Measurements from ENCODE around the gene TMEM235.
"Not testable (repeated sequence)": the region's sequence is repeated elsewhere in the genome, so short reads cannot be mapped to it uniquely, and the experiment has no call there.

TMEM235 gene

DNA sequence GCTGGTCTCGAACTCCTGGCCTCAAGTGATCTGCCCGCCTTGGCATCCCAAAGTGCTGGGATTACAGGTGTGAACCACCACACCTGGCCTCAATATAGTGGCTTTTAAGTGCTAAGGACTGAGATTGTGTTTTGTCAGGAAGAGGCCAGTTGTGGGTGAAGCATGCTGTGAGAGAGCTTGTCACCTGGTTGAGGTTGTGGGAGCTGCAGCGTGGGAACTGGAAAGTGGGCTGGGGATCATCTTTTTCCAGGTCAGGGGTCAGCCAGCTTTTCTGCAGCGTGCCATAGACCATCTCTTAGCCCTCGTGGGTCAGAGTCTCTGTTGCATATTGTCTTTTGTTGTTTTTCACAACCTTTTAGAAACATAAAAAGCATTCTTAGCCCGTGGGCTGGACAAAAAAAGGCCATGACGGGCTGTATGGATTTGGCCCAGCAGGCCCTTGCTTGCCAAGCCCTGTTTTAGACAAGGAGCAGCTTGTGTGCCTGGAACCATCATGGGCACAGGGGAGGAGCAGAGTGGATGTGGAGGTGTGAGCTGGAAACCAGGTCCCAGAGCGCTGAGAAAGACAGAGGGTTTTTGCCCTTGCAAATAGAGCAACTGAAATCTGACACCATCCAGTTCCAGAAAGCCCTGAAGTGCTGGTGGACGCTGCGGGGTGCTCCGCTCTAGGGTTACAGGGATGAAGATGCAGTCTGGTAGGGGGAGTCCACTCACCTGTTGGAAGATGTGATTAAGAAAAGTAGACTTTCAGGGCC, 11.9 kb upstream of the TMEM235 start:
- DNase-seq (ENCODE audit: low read depth in 2 of 2) = no peak

DNA sequence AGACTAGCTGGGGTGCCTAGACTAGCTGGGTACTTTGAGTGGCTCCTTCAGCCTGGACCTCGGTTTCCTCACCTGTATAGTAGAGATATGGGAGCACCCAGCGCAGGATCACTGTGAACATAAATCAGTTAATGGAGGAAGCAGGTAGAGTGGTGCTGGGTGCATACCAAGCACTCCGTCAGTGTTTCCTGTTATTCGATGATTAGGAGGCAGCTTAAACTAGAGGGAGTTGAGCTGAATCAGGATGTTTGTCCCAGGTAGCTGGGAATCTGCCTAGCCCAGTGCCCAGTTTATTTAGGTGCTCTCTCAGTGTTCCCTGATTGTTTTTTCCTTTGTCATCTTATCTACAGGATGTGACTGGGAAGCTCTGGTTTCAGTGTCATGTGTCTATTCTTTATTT, 8.4 kb upstream of the TMEM235 start:
- DNase-seq (ENCODE audit: low read depth in 2 of 2) = no peak

DNA sequence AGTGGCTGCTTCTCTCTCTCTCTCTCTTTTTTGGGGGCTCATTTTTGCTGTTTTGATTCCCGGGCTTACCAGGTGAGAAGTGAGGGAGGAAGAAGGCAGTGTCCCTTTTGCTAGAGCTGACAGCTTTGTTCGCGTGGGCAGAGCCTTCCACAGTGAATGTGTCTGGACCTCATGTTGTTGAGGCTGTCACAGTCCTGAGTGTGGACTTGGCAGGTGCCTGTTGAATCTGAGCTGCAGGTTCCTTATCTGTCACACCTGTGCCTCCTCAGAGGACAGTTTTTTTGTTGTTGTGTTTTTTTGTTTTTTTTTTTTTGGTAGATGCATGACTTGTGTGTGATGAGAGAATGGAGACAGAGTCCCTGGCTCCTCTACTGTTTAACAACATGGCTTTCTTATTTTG, 7.7 kb upstream of the TMEM235 start:
- no peak for DNase-seq (ENCODE audit: low read depth in 2 of 2)

DNA sequence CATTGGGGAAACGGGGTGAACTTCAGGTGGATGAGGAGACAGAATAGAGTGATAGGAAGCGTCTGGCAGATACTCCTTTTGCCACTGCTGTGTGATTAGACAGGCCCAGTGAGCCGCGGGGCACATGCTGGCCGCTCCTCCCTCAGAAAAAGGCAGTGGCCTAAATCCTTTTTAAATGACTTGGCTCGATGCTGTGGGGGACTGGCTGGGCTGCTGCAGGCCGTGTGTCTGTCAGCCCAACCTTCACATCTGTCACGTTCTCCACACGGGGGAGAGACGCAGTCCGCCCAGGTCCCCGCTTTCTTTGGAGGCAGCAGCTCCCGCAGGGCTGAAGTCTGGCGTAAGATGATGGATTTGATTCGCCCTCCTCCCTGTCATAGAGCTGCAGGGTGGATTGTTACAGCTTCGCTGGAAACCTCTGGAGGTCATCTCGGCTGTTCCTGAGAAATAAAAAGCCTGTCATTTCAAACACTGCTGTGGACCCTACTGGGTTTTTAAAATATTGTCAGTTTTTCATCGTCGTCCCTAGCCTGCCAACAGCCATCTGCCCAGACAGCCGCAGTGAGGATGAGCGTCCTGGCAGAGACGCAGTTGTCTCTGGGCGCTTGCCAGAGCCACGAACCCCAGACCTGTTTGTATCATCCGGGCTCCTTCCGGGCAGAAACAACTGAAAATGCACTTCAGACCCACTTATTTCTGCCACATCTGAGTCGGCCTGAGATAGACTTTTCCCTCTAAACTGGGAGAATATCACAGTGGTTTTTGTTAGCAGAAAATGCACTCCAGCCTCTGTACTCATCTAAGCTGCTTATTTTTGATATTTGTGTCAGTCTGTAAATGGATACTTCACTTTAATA, 7.0 kb upstream of the TMEM235 start:
- no peak for DNase-seq (ENCODE audit: low read depth in 2 of 2)

DNA sequence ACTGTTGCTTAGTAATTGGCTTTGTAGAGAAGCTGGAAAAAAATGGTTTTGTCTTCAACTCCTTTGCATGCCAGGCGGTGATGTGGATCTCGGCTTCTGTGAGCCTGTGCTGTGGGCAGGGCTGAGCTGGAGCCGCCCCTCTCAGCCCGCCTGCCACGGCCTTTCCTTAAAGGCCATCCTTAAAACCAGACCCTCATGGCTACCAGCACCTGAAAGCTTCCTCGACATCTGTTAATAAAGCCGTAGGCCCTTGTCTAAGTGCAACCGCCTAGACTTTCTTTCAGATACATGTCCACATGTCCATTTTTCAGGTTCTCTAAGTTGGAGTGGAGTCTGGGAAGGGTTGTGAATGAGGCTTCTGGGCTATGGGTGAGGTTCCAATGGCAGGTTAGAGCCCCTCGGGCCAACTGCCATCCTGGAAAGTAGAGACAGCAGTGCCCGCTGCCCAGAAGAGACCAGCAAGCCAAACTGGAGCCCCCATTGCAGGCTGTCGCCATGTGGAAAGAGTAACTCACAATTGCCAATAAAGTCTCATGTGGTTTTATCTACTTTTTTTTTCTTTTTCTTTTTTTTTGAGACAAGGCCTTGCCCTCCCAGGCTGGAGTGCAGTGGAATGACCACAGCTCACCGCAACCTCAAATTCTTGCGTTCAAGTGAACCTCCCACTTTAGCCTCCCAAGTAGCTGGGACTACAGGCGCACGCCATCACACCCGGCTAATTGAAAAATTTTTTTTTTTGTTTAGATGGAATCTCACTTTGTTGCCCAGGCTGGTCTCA, 6.2 kb upstream of the TMEM235 start:
- no peak for DNase-seq (ENCODE audit: low read depth in 2 of 2)

DNA sequence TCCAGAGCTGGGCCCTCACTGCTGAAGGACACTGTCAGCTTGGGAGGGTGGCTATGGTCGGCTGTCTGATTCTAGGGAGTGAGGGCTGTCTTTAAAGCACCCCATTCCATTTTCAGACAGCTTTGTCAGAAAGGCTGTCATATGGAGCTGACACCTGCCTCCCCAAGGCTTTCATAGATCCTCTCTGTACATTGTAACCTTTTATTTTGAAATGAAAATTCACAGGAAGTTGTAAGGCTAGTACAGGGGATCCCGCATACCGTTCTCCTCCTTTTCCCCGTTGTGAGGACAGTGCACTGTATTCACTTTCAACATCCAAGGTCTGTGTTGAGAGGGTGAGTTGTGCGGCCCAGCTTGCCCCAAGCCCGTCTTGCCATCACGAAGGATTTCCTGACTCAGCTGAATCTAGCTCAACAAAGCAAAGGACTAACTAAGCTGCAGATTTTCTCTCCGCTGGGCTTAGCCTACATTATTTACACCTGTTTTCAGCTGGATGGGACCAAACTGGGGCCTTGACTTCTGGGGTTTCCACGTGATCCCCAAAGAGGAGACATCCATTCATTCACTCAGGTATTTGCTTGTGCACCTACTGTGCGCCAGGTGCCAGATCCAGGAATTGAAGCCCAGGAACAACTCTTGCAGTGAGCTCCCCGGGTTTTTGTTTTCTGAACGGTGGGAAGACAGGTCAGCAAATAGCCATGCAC, 5.2 kb upstream of the TMEM235 start:
- DNase-seq (ENCODE audit: low read depth in 2 of 2) = no peak

DNA sequence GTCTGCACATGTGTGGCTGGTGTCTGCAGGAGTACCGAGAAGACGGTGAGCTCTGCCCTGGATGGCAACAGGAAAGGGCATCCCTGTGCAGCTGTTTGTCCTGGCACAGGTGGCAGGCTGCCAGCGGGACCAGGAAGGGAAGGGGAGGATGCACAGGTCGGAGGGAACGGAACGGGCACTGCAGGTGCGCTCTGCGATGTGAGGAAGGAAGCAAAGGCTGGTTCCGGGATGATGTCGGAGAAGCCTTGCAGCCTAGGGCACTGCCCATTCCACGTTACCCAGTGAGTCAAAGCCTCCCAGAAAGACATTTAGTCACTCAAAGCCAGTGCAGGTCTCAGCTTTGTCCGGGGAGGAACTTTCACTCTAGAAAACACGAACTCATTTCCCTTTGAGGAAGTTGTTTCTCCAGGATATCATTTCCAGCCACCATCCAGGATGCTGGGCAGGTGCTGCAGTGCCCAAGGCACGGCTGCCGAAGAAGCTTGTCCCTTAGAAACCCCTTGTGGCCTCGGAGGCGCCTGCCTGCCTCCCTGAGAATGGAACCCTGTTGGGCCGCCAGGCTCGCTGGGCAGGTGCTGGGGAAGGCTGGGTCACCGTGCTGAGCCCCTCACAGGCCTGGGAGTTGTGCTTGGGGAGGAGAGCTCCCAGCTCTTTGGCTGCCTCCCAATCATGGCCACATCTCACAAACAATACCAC, 4.5 kb upstream of the TMEM235 start:
- no peak for DNase-seq (ENCODE audit: low read depth in 2 of 2)

DNA sequence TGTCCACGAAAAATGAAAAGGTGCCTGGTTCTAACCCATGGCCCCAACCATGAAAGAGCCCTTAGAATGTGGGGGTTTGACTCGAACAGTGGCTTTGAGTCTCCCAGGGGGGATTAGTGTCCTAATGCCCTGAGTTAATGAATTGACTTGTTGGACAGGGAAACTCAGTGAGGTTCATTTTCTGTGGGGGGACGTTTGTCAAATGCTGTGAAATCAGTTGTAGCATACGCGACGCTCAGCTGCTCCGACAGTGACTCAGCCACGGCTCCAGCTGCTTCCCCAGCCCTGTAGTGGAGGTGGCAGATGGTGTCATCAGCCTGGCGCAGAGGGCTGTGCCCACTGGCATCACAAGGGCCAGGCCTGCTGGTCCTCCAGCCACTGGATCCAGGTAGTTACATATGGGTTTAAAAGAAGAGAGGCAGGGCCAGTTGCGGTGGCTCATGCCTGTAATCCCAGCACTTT, 3.9 kb upstream of the TMEM235 start:
- DNase-seq (ENCODE audit: low read depth in 2 of 2) = no peak

DNA sequence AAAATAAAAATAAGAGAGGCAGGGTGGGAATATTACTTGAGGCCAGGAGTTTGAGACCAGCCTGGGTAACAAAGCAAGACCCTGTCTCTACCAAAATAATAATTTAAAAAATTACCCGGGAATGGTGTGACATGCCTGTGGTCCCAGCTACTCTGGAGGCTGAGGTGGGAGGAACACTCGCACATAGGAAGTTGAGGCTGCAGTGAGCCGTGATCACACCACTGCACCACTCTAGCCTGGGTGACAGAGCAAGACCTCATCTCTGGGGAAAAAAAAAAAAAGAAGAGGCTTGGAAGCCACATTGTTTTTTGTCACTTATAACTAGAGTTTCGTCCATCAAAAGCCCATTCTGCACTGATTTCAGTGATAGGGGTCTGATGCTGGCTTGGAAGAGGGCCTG, 3.3 kb upstream of the TMEM235 start:
- DNase-seq (ENCODE audit: low read depth in 2 of 2) = no peak

DNA sequence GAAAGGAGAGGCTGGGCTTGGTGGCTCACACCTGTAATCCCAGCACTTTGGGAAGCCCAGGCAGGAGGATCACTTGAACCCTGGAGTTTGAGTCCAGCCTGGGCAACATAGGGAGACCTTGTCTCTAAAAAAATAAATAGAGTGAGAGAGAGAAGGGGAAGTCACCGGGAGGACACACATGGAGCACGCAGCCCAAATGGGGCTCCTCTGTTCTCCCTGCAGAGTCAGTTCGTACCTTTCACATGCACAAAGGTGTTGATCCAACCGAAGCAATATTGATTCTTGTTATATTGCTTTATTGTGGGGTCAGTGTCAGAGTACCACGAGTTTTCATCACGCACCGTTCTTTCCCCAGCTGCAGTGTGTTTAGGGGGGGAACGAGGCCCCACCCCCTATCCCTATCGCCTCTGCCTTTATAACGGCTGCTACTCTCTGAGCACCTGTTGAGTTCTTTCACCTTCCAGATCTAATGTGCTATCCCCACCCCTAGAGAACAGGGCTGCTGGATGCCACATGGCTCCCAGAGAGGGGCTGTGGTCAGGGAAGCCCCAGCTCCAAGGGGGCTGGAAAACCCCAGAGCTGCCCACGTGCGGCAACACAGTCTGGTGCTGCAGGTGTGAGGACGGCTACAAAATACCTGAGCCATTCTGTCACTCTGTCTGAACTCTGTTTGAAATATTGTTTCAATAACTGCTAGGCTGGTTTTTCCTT, 1.0 kb upstream of the TMEM235 start:
- no peak for DNase-seq (ENCODE audit: low read depth in 2 of 2)

DNA sequence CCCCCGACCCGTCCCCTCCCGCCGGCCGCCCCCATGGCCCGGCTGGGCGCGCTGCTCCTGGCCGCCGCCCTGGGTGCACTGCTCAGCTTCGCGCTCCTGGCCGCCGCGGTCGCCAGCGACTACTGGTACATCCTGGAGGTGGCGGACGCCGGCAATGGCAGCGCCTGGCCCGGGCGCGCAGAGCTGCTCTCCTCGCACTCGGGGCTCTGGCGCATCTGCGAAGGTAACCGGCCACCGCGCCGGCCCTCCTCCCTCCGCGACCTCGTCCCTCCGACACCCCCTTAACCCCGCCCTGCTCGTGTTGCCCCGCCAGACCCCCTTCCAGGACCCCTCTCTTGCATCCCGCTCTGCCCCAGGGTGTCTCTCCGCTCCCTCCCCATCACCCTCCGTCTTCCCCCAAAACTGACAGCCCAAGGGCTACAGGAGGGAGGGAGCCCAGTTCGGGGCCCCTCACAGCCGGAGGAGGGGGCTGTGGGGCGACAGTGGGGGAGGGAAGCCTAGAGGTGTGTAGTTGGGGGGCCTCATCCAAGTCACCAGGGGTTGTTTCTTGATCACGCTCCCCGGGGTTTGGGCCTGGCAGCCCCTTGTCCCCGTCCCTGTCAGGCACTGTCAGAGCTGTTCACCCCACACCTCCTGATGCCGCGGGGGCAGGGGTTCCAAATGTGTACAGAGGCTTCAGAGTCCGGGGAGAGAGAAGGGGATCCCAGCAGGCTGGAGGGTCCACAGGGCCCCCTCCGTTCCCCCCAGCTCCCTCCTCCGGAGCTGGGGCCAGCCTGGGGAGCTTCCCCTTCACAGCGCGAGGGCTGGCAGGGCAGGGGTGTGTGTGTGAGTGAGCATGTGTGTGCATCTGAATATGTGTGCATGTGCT, 794 bp downstream of the TMEM235 start:
- no peak for DNase-seq (ENCODE audit: low read depth in 2 of 2)

DNA sequence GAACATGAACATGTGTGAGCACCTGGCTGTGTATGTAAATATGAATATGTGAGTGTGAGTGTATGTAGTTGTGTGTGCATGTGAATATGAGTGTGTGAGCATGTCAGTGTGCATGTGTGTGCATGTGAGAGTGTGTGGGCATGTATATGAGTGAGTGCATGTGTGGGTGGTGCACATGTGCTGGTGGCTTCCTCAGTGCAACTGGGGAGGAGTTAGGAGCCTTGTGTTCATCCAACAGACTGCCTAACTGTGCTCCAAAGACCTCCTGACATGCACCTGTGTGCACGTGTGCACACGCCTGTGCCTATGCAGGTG, 1.4 kb downstream of the TMEM235 start:
- no peak for DNase-seq (ENCODE audit: low read depth in 2 of 2)

DNA sequence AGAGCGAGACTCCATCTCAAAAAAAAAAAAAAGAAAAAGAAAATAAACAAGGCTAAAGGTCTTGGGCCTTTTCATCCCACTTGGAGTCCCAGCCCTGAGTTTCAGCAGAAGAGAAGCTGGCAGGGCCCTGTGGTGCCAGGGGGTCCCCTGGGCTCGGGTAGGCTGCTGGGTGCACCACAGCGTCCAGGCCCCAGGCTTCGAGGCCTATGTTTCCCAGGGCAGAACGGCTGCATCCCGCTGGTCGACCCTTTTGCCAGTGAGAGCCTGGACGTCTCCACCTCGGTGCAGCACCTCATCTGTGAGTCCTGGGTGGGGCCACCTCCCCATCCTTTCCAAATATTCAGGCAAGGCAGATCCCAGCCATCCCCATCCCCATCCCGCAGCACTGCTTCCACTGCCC, 2.2 kb downstream of the TMEM235 start:
- DNase-seq (ENCODE audit: low read depth in 2 of 2) = no peak

DNA sequence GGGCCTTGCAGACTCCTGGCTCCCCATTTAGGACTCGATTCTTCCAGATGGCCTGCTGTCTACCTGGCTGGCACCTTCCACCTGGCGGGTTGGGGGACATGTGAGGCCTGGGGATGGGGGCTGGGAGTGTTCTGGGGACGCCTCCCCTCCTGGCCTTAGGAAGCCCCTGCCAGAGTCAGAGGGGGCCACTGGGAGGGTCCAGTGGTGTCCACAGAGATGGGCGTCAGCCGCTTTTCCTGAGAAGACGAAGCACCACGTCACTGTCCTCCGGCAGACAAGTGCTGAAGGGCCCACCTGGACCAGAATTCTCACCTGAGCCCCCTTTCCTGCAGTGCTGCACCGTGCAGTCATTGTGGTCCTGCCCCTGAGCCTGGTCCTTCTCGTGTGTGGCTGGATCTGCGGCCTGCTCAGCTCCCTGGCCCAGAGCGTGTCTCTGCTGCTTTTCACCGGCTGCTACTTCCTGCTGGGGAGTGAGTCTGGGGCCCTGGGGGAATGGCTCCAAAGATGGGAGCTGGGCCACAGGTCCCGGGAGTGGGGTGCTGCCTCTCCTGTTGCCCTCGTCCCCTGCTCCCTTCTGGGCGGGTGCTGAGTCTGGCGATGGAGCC, 2.9 kb downstream of the TMEM235 start:
- no peak for DNase-seq (ENCODE audit: low read depth in 2 of 2)

DNA sequence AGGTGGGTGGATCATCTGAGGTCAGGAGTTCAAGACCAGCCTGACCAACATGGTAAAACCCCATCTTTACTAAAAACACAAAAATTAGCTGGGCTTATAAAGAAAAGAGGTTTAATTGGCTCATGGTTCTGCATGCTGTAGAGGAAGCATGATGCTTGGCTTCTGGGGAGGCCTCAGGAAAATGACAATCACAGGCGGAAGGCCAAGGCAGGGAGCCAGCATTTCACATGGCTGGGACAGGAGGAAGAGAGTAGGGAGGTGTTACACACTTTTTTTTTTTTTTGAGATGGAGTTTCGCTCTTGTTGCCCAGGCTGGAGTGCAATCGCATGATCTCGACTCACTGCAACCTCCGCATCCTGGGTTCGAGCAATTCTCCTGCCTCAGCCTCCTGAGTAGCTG, 3.6 kb downstream of the TMEM235 start:
- not testable (repeated sequence) for DNase-seq (ENCODE audit: low read depth in 2 of 2)

DNA sequence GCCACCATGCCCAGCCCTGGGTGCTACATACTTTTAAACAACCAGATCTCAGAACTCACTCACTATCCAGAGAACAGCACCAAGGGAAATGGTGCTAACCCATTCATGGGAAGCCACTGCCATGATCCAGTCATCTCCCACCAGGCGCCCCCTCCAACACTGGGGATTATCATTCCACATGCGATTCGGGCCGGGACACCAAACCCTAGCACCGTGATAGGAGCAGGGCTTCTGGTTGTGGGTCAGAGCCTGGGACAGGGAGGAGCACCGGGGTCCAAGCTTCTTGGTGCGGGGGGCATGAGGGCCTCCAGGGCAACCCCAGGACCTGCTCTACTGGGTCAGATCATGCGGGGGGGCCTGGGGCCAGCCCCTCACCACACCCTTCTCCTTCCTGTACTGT, 4.5 kb downstream of the TMEM235 start:
- no peak for DNase-seq (ENCODE audit: low read depth in 2 of 2)

DNA sequence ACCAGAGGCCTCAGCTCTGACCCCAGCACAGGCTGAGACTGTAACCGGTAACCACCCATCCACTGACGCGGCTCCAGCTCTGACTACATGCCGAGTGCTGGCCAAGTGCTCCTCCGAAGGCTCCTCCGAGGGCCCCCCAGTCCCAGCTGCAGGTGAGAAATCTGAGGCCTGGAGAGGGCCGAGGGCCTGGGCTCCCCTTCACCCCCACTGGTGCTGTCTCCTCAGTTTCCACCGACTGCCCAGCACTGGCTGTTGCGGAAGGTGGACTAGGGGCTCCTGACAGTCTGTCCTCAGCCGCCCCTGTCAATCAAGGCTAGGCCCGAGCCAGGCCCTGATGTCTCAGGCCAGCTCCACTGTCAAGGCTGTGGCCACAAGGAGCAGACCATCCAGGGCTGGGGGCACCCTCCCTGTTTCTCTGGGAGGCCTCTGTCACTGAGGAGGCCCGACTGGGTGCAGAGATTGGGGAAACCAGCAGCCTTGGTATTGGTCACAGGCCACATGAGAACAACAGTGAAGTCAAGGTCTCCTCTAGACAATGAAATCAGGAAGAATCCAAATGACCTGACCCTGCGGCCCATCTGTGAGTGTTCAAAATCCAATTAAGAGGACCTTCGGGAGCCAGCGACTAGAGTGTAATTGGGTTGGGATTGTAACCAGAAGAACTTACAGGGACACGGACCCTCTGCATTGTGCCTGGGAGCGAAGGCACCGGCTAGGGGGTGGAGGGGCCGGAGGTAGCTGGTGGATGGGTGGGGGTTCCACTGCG, 5.1 kb downstream of the TMEM235 start:
- DNase-seq (ENCODE audit: low read depth in 2 of 2) = no peak

DNA sequence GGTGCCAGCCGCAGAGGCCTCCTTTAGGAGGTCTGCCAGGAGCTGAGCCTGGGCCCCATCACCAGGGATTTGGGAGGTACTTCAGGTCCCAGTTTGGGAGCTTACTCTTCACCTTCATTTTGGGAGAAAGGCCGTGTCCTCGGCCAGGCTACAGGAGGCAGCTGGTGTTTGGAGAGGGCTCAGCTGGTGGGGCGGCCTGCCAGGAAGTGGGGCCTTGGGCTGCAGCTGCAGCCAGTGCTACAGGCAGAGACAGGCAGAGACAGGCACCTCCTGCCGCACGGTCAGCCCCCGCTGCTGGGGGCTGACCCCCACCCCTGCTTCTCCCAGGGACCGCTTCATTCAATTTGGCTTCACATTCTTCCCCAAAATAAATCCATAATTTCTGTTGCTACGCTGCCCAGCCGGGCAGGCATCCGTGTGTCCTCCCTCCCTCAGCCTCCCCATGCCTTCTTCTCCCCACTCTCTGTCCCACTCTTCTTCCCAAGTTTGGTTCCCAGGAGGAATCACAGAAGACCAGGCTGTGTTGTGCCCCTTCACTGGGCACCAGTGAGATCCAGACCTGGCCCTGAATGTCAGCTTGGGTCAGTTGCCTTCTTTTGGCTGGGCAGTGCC, 6.1 kb downstream of the TMEM235 start:
- DNase-seq (ENCODE audit: low read depth in 2 of 2) = no peak
